GM19372 (cell line): Measurements from ENCODE around the gene TMEM115.

Experiments
- ATAC-seq: cut with Tn5 transposase; IDR thresholded peaks from one replicate; pipeline ENCODE4 v1.9.1; 2021; ENCODE audit warnings: mild to moderate bottlenecking, low read depth, moderate library complexity; ENCODE audit not compliant: unreplicated experiment

Gene TMEM115

DNA sequence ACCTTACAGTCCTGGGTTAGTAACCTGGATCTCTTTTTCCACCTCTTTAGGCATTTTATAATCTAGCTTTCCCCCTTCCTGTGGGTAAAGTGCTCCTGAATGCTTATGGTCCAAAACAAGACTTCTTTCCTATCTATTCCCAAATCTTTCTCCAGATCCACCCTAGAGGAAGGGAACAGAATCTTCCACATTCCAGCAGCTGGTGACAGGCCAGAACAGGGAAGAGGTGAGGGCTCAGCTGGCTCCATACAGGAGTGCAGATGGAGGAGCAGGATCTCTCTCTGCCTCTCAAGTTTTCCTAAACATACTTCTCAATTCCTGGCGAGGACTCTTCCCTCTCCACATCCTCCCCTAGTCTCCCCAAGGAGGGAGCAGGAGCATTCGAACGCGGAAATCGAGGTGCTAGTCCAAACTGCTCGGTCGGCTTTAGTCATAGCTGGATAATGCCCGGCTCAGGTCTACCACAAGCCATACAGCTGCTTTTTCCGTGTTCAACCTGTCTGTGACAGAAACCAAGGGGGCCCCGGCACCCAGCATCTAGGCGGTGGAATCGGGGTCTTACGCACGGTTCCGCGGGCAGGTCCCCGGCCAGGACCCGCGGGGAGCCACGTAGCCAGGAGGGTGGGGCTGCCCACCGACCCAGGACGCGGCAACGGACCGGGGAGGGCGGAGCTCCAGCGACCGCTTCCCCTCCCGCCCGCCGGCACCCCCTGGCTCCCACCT is 22.7 kb downstream of the TMEM115 start:
- ATAC-seq = peak; percentile 33

DNA sequence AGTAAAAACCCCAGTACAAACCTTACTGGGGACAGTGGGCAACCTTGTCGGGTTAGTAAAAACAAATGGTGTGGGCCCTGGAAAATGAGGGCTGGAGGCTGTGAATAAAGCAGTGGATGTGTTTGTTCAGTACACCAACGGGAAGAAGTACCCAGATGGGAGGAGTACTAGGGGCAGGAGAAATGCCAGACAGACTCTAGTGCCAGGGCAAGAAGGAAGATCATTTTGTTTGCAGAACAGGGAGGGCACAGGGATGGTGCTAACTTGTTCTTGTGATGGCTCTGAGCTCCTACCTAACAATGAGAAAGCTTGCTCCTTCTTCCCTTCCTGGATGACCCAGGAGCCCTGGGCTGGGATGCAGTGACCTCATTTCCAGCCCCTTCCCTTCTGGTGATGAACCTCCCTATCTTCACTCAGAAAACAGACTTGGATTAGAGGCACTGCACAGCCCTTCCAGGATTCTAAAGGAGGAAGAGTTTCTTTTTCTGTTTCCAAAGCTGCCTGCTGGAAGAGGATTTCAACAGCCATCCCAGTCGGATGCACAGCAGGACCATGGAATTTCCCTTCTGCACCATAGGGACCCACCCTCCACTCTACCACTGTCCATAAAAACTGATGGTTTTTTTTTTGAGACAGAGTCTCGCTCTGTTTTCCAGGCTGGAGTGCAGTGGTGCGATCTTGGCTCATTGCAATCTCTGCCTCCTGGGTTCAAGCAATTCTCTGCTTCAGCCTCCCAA is 24.8 kb downstream of the TMEM115 start:
- ATAC-seq = no peak

DNA sequence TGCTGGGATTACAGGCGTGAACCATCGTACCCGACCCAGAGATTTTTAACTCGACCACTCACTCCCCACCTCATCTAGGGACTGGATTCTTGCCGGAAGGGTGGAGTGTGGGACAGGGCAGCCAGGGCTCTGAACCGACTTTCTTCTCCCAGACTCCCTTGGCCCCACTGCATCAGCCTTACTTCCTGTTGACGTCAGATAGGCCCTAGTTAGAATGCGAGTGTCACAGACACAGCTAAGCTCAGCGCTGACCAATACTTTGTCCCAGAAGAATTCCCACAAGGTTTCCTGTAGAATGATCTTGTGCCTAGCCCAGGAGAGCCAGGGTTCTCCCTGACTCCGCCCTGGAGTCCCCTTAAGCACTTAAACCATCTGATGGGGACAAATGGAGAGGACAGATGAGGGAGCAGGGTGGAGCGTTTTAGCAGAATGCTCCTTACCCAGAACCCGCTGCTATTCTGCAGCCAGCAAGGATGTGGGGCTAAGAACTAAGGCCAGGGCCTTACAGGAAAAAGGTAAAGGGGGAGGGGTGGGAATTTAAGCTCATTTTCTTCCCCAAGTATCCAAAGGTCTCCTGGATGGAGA is 25.5 kb downstream of the TMEM115 start:
- ATAC-seq = no peak

GRCh38 chr3:50331364-50331907 is 27.9 kb downstream of the TMEM115 start:
- no peak for ATAC-seq

GRCh38 chr3:50330330-50330729 is 29.0 kb downstream of the TMEM115 start:
- no peak for ATAC-seq

GRCh38 chr3:50327943-50328691 is 31.2 kb downstream of the TMEM115 start, which contains the start of gene TUSC2:
Gene TUSC2 (minus strand): TSS chr3:50328223. CDS start chr3:50328099, 124 bp downstream.
- ATAC-seq = peak; percentile 89

DNA sequence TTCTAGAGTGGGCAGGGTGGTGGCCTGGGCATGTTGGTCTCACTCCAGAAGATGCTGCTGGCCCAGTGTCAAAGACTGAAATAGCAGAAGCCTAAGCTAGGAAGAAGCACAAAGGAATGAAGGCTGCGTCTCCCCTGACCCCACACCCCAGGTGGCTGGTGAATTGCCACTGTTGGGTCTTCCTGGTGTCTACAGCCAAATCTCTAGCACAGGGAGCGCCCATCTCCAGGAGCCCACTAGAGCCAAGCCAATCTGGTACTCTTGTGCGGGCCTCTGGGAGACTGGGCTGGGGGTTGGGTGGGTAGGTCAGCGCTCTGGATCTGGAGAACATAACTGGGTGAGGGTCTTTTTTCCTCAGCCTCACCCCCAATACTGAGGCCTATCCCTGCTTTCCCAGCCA is 32.2 kb downstream of the TMEM115 start:
- no peak for ATAC-seq

GRCh38 chr3:50326182-50326541 is 33.2 kb downstream of the TMEM115 start:
- no peak for ATAC-seq

- ATAC-seq = no peak
Observed at GRCh38 chr3:50325497-50326181, 33.7 kb downstream of the TMEM115 start.

- ATAC-seq = no peak
Observed at GRCh38 chr3:50325113-50325480, 34.2 kb downstream of the TMEM115 start.

- ATAC-seq = no peak
Observed at GRCh38 chr3:50324351-50325112, 34.8 kb downstream of the TMEM115 start.

DNA sequence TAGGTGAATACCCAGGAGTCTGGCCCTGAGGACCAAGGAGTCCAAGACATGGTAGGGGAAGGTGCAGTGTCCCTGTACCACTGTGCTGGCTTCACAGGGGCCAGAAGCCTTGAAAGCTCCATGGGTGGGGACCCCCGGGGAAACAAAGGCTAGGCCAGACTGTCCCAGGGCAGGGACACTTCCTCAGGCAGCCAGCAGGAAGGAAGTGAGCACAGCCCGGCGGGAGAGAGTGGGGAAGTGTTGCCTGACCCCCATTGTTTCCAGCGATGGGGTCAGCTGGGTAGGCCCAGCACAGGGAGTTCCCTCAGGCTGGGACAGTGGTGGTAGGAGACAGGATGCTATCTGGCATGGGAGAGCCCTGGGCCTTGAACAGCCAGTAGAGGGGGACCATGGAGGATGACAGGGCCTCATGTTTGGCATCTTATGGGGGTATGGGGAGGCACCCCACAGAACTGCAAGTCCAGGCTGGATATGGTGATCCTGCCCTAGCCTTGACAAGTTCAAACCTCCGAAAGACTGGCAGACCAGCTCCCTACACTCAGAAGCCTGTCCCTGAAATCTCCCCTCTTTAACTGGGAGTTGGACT is 35.6 kb downstream of the TMEM115 start:
- no peak for ATAC-seq

DNA sequence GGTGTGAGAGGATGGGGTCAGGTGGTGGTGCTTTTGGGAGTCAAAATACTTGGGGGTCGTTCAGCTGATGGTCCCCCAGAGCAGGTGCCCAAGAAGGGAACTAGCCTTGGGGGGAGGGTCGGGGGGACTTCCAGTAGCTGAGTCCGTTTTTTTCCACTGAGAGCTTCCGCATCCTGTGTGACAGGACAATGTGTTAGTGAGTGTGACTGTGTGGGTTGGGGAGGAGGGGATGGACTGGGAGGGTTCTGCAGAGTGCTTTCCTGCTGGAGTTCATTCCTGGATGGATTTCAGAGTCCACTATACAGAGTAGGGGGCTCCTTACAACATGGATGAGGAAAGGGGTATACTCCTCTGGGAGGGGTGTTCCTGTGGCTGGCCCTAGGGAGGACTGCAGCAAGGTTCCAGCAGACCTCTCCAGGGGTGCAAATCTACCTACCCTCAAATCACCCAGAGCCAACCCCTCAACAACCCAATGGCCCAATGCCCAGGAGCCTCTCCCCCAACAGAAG is 36.2 kb downstream of the TMEM115 start:
- no peak for ATAC-seq

GRCh38 chr3:50322386-50323091 is 36.8 kb downstream of the TMEM115 start, which contains the start of gene HYAL2:
Gene HYAL2 (minus strand): TSS chr3:50322745. CDS start chr3:50320489, 2,256 bp downstream.
- ATAC-seq = no peak

GRCh38 chr3:50322115-50322385 is 37.3 kb downstream of the TMEM115 start:
- ATAC-seq = no peak

- peak; percentile 85 for ATAC-seq
Observed at GRCh38 chr3:50321336-50322114, 37.8 kb downstream of the TMEM115 start.

GRCh38 chr3:50320853-50321335 is 38.4 kb downstream of the TMEM115 start:
- ATAC-seq = peak; percentile 62
